UCSD-AML1 (cell line): ENCODE results near the gene TRIM44.
"Not testable (repeated sequence)": the region's sequence is repeated elsewhere in the genome, so short reads cannot be mapped to it uniquely, and the experiment has no call there.

ENCODE experiments used
- DNase-seq: peaks from one replicate; lab custom pipeline; 2025; ENCODE audit not compliant: unreplicated experiment; lab: John Stamatoyannopoulos, UW

Gene TRIM44

GRCh38 chr11:35848616-35849015 lies 186.0 kb downstream of the TRIM44 start:
- no peak for DNase-seq

GRCh38 chr11:35850191-35850590 lies 187.6 kb downstream of the TRIM44 start:
- DNase-seq = no peak

- no peak for DNase-seq
Measured at GRCh38 chr11:35851342-35851741, 188.8 kb downstream of the TRIM44 start.

- DNase-seq = peak; percentile 16
Measured at GRCh38 chr11:35852056-35852455, 189.5 kb downstream of the TRIM44 start.

- no peak for DNase-seq
Measured at GRCh38 chr11:35853971-35854370, 191.4 kb downstream of the TRIM44 start.

GRCh38 chr11:35855671-35856070 lies 193.1 kb downstream of the TRIM44 start:
- no peak for DNase-seq

GRCh38 chr11:35856259-35856658 lies 193.7 kb downstream of the TRIM44 start:
- DNase-seq = no peak

GRCh38 chr11:35856756-35857155 lies 194.2 kb downstream of the TRIM44 start:
- DNase-seq = no peak

GRCh38 chr11:35857922-35858321 lies 195.3 kb downstream of the TRIM44 start:
- DNase-seq = no peak

- no peak for DNase-seq
Measured at GRCh38 chr11:35859301-35859700, 196.7 kb downstream of the TRIM44 start.

- DNase-seq = not testable (repeated sequence)
Measured at GRCh38 chr11:35860194-35860593, 197.6 kb downstream of the TRIM44 start.

- DNase-seq = no peak
Measured at GRCh38 chr11:35861191-35861590, 198.6 kb downstream of the TRIM44 start.

- DNase-seq = no peak
Measured at GRCh38 chr11:35862666-35863065, 200.1 kb downstream of the TRIM44 start.

GRCh38 chr11:35864131-35864530 lies 201.6 kb downstream of the TRIM44 start:
- DNase-seq = no peak

- no peak for DNase-seq
Measured at GRCh38 chr11:35866601-35867000, 204.0 kb downstream of the TRIM44 start.
